Measurements from ENCODE around the gene IL17REL.
"Not testable (repeated sequence)": the region's sequence is repeated elsewhere in the genome, so short reads cannot be mapped to it uniquely, and the experiment has no call there.

- not testable (repeated sequence) for TF ChIP-seq POLR2AphosphoS5 (IDR thresholded peaks at IDR 0.05; ENCODE audit: insufficient read depth in 1 of 2, low read depth in 1 of 2); POLR2A (IDR thresholded peaks at IDR 0.05)
Observed at GRCh38 chr22:49981799-49982198, 30.8 kb downstream of the IL17REL start.
